K562 treated with DMSO at 1 percent for 24 hours (cell line): ENCODE data around the gene CCNC. TPM values are rescaled to one million over a fixed set of nuclear protein-coding genes. Genes with fewer than 3 reads are reported as not detected.

Experiments used
- total RNA-seq: library from RNA; unstranded; fragments of 300-600 nt; gene quantifications from 2 replicates; pipeline ENCODE4 v1.2.3, GENCODE V29; 2022; ENCODE audit warnings: low read depth; ENCODE audit not compliant: insufficient read depth

Gene CCNC
- 29.9 and 52.4 TPM in 2 replicates for total RNA-seq

GRCh38 chr6:99568103-99568933 lies at the start of gene CCNC:
Gene CCNC (minus strand): TSS chr6:99568660. CDS start chr6:99568527, 133 bp downstream.

GRCh38 chr6:99606656-99607415 lies 38.4 kb upstream of the CCNC start, which contains the start of gene PRDM13:
Gene PRDM13 (plus strand): TSS chr6:99606833. CDS start chr6:99607035, 202 bp downstream.

Other genes with a start within 250 kb of the CCNC start
- not detected in 2 replicates for gene FAXC, start 219.0 kb downstream of the CCNC start, total RNA-seq
- gene COQ3, start 174.5 kb downstream of the CCNC start, total RNA-seq: 10.1 and 10.5 TPM in 2 replicates
- 53.3 and 69.7 TPM in 2 replicates for gene PNISR, start 143.4 kb downstream of the CCNC start, total RNA-seq
- 7.5 and 9.4 TPM in 2 replicates for gene USP45, start 53.2 kb downstream of the CCNC start, total RNA-seq
- not detected in 2 replicates for gene PRDM13, start 38.2 kb upstream of the CCNC start, total RNA-seq